HCT116 (cell line): Measurements from ENCODE around the gene LSM2. TPM values are rescaled to one million over a fixed set of nuclear protein-coding genes. Genes with fewer than 3 reads are reported as not detected.

Experiments used
- ATAC-seq: fragments of 200-7000 bp; cut with Tn5 transposase; 2 replicates; pipeline ENCODE4 v1.9.1; 2020; ENCODE audit warnings: mild to moderate bottlenecking, moderate library complexity
- BruUV-seq: library from RNA; stranded (reverse); fragments of 400-500 nt; replicated peaks from 2 replicates; lab custom pipeline; 2021; lab: Mats Ljungman, UMichigan
- CTCF ChIA-PET: fragments of 300-600 bp; sonication (Branson Sonifier 250); formaldehyde crosslinking; loops from one replicate; lab custom pipeline; 2021; ENCODE audit warnings: antibody characterized with exemption; lab: Charles Lee
- POLR2A ChIA-PET: fragments of 300-600, 350-600 bp; sonication (Branson Sonifier 250); formaldehyde crosslinking; loops from one replicate; lab custom pipeline; 2021; ENCODE audit warnings: antibody characterized with exemption; lab: Charles Lee
- RAD21 ChIA-PET, 2 experiments: fragments of 300-600 bp; sonication (Branson Sonifier 250); formaldehyde crosslinking; loops; one replicate each; lab custom pipeline; 2023; ENCODE audit warnings: low total read pairs in 2 of 2; ENCODE audit not compliant: uncharacterized antibody in 2 of 2, unreplicated experiment in 2 of 2, low non-redundant PET in 1 of 2; lab: Charles Lee
- DNase-seq: peaks from one replicate; pipeline ENCODE4 v3.0.0-alpha.2; 2010; ENCODE audit warnings: low read depth, low spot score
- H2AFZ ChIP-seq: fragments of 200-600 bp; shearing (Covaris generic), sonication (generic); 2 replicates; pipeline ENCODE4 v1.6.1; 2017; ENCODE audit warnings: low read depth, mixed run types, mixed read lengths, antibody characterized with exemption, low read length; ENCODE audit not compliant: poor library complexity, severe bottlenecking
- H3K27ac ChIP-seq: 2 replicates; pipeline ENCODE4 v1.5.1; 2012; ENCODE audit warnings: low read depth, low read length
- H3K27me3 ChIP-seq: fragments of 200-600 bp; sonication (generic); 2 replicates; pipeline ENCODE4 v1.6.1; 2016; ENCODE audit warnings: mixed run types, low read length, mixed read lengths; ENCODE audit not compliant: insufficient read depth
- H3K36me3 ChIP-seq, 2 experiments: fragments of 200-500 bp in 1 of 2; fragments of 200-600 bp in 1 of 2; sonication (Bioruptor generic) in 1 of 2; sonication (generic) in 1 of 2; 2 replicates each; pipeline versions ENCODE4 v1.5.1 to v1.6.1; 2014 to 2016; ENCODE audit warnings: low read length in 2 of 2, inconsistent platforms in 1 of 2, mixed read lengths in 1 of 2, mixed run types in 1 of 2; ENCODE audit not compliant: insufficient read depth in 2 of 2, control insufficient read depth in 1 of 2
- H3K4me1 ChIP-seq, 2 experiments: fragments of 200-600 bp in 1 of 2; sonication (generic) in 1 of 2; 2 replicates each; pipeline versions ENCODE4 v1.5.1 to v1.6.1; 2012 to 2017; ENCODE audit warnings: low read length in 2 of 2, inconsistent platforms in 1 of 2, mild to moderate bottlenecking in 1 of 2, mixed read lengths in 1 of 2, mixed run types in 1 of 2, moderate library complexity in 1 of 2; ENCODE audit not compliant: insufficient read depth in 2 of 2, control insufficient read depth in 1 of 2
- H3K4me2 ChIP-seq: fragments of 200-600 bp; sonication (generic); 2 replicates; pipeline ENCODE4 v1.6.1; 2017; ENCODE audit warnings: mixed run types, low read length, mixed read lengths
- H3K4me3 ChIP-seq, 2 experiments: fragments of 200-600 bp in 1 of 2; sonication (generic) in 1 of 2; replicated peaks in 1 of 2; 2 replicates each; pipeline ENCODE4 v1.5.1; 2011 to 2016; ENCODE audit warnings: low read length in 2 of 2, control low read depth in 1 of 2, low read depth in 1 of 2, mild to moderate bottlenecking in 1 of 2, mixed read lengths in 1 of 2, mixed run types in 1 of 2
- H3K79me2 ChIP-seq: fragments of 200-600 bp; sonication (generic); 2 replicates; pipeline ENCODE4 v1.6.1; 2017; ENCODE audit warnings: mild to moderate bottlenecking, mixed run types, low read length, moderate library complexity, mixed read lengths; ENCODE audit not compliant: insufficient read depth
- H3K9ac ChIP-seq: fragments of 200-600 bp; sonication (generic); 2 replicates; pipeline ENCODE4 v1.6.1; 2016; ENCODE audit warnings: low read length, mixed read lengths
- H3K9me2 ChIP-seq: fragments of 200-600 bp; sonication (generic), shearing (Covaris generic); 2 replicates; pipeline ENCODE4 v1.6.1; 2017; ENCODE audit warnings: mixed run types, mild to moderate bottlenecking, moderate library complexity; ENCODE audit not compliant: insufficient read depth
- H3K9me3 ChIP-seq, 2 experiments: fragments of 200-500 bp in 1 of 2; fragments of 200-600 bp in 1 of 2; sonication (Bioruptor generic) in 1 of 2; sonication (generic) in 1 of 2; 2 replicates each; pipeline ENCODE4 v1.6.1; 2014 to 2017; ENCODE audit warnings: low read length in 2 of 2, mixed read lengths in 2 of 2, inconsistent platforms in 1 of 2, low read depth in 1 of 2, mild to moderate bottlenecking in 1 of 2, mixed run types in 1 of 2, moderate library complexity in 1 of 2; ENCODE audit not compliant: control insufficient read depth in 1 of 2, insufficient read depth in 1 of 2
- H4K20me1 ChIP-seq: fragments of 200-600 bp; sonication (generic), shearing (Covaris generic); 2 replicates; pipeline ENCODE4 v1.6.1; 2017; ENCODE audit warnings: mixed run types, mild to moderate bottlenecking, moderate library complexity; ENCODE audit not compliant: insufficient read depth
- CBX3 ChIP-seq: IDR thresholded peaks from 2 replicates; pipeline ENCODE4 v1.6.1; 2012; ENCODE audit warnings: low read depth
- EGR1 ChIP-seq: IDR thresholded peaks from 2 replicates; pipeline ENCODE4 v1.6.1; 2012; ENCODE audit warnings: low read depth
- ELF1 ChIP-seq: IDR thresholded peaks from 2 replicates; pipeline ENCODE4 v1.6.1; 2012; ENCODE audit warnings: low read depth, borderline replicate concordance
- JUND ChIP-seq: IDR thresholded peaks from 2 replicates; pipeline ENCODE4 v1.6.1; 2012
- POLR2AphosphoS5 ChIP-seq: IDR thresholded peaks from 2 replicates; pipeline ENCODE4 v1.6.1; 2011; ENCODE audit warnings: mild to moderate bottlenecking, low read depth, low read length, moderate library complexity
- RAD21 ChIP-seq: IDR thresholded peaks from 2 replicates; pipeline ENCODE4 v1.6.1; 2012; ENCODE audit warnings: low read depth, mild to moderate bottlenecking
- SIN3A ChIP-seq: IDR thresholded peaks from 2 replicates; pipeline ENCODE4 v1.6.1; 2012; ENCODE audit warnings: low read depth
- SP1 ChIP-seq: IDR thresholded peaks from 2 replicates; pipeline ENCODE4 v1.6.1; 2012; ENCODE audit warnings: low read depth
- YY1 ChIP-seq: IDR thresholded peaks from 2 replicates; pipeline ENCODE4 v1.6.1; 2011; ENCODE audit warnings: low read length, low read depth, moderate library complexity, mild to moderate bottlenecking; ENCODE audit not compliant: insufficient replicate concordance; ENCODE audit errors: extremely low read depth
- ZFX ChIP-seq: fragments of 450-650 bp; IDR thresholded peaks from 2 replicates; pipeline ENCODE4 v1.6.1; 2017
- ZNF274 ChIP-seq: fragments of 200-500 bp; sonication (Bioruptor generic); IDR thresholded peaks from 2 replicates; pipeline ENCODE4 v1.6.1; 2014; ENCODE audit warnings: mild to moderate bottlenecking, low read depth, low read length, inconsistent platforms
- intact Hi-C: fragments of 100-400 bp; cut with micrococcal nuclease; formaldehyde crosslinking; loops from 2 replicates; pipeline ENCODE4 v1.10.0; 2022
- total RNA-seq: library from RNA; stranded (reverse); gene quantifications from one replicate; pipeline ENCODE4 v1.2.1, GENCODE V29; 2021; ENCODE audit not compliant: unreplicated experiment
- TF ChIP-seq, protein P1 (sequence below): IDR thresholded peaks from 2 replicates; pipeline ENCODE4 v1.6.1; 2012
- TF ChIP-seq, protein P2 (sequence below): IDR thresholded peaks from 2 replicates; pipeline ENCODE4 v1.6.1; 2012
- TF ChIP-seq, protein P3 (sequence below), 3 experiments: fragments of 200-600 bp in 1 of 3; sonication (generic) in 1 of 3; IDR thresholded peaks in 2 of 3; conservative IDR thresholded peaks in 1 of 3; 2 replicates each; pipeline ENCODE4 v1.5.1; 2012 to 2017; ENCODE audit warnings: low read depth in 2 of 3, low read length in 2 of 3, antibody characterized with exemption in 1 of 3, borderline replicate concordance in 1 of 3, control low read depth in 1 of 3, mild to moderate bottlenecking in 1 of 3, mixed read lengths in 1 of 3, mixed run types in 1 of 3, moderate library complexity in 1 of 3; ENCODE audit not compliant: insufficient read depth in 1 of 3

The LSM2 gene
- total RNA-seq, 1 experiment from 2014 or later: 89.7 TPM

DNA sequence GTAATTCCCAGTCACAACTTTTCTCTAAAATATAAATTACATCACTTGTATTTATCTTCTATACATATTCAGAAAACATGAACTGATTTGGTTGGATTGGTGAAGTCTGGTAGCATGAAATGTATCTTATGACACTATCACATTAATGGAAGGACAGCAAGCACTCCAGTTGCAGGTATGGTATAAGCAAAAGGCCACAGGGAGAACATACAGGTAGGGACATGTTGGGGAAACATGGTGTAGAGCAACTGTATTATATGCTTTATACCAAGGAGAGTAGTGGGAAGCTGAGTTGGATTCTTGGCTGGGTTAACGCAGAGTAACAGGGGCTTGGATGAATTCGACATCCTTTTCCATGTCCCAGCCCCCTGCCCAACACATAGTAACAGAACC, 9.8 kb downstream of the LSM2 start:
- POLR2A ChIA-PET: interaction anchor here (1.7 to 1.9 kb wide), 2 partner anchors 34 to 94 kb away, joined by 4 to 9 read pairs; partner anchors contain the start of gene ABHD16A
- no peak for ATAC-seq
- RAD21 ChIA-PET: no interaction called here
- intact Hi-C loops: loop anchor here (1.0 kb wide), 1 partner anchor 30 kb away; the partner anchor contains the start of gene HSPA1B
- Histone ChIP-seq H3K4me3 (no peak overlapping the region), H3K27me3 (no peaks in the 10 kb centered on the region), H3K27ac (peak overlapping the region; percentile 98; the same call in 1 of the 2 replicates), H3K79me2 (peaks cover 37% of the 10 kb centered on the region), H3K4me2 (no peak overlapping the region), H3K4me1 (peaks cover 22 to 38% of the 10 kb centered on the region in 2 experiments), H3K9ac (no peak overlapping the region), H3K36me3 (peaks cover 7 to 11% of the 10 kb centered on the region in 2 experiments; a peak in 3 of 4 replicates), H2AFZ (no peak overlapping the region), H3K9me2 (no peaks in the 10 kb centered on the region), H3K9me3 (no peaks in the 10 kb centered on the region), H4K20me1 (no peaks in the 10 kb centered on the region)
- no peak for DNase-seq
- no TSS peak for BruUV-seq
- CTCF ChIA-PET: no interaction called here
- TF ChIP-seq ELF1 (no peak), SIN3A (no peak)

DNA sequence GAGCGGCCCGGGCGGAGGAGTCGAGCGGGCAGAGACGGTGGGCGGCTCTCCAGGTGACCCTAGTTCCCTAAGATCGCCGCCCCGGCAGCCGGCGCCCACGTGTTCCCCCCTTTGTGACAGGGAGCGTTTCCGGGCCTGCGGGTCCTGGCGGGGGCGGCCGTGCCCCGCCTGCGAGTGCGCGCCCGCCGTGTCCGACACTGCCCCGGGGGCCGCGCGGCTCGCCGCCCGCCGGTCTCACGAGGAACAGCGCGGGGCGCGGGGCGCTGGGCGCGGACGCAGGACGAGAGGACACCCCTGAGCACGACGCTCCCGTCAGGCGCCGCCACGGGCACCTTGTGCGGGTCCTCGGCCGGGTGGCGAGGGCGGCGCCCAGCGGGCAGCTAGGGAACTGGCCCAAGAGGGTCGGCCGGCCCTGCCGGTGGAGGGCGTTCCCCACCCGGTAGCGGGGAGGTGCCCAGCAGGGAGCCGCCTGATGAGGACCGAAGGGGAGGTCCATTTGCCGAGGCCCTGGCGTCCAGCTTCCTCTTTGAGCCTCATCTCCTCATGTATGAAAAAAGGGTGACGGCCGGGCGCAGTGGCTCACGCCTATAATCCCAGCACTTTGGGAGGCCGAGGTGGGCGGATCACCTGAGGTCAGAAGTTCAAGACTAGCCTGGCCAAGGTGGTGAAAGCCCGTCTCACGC, 11.0 kb downstream of the LSM2 start, which contains the start of gene VARS1:
Gene VARS1 (minus strand): TSS at position 137 of the 683 bp plus-strand sequence. CDS start 535 bp downstream, outside the sequence.
- Histone ChIP-seq H4K20me1 (no peaks in the 10 kb centered on the region), H3K4me3 (peak within 1 kb of the TSS; percentile 70 to 93), H3K4me2 (peak within 1 kb of the TSS; percentile 99), H3K9me3 (no peaks in the 10 kb centered on the region), H3K79me2 (peaks cover 46% of the 10 kb centered on the region), H3K27me3 (no peaks in the 10 kb centered on the region), H3K4me1 (peaks cover 24 to 45% of the 10 kb centered on the region in 2 experiments), H2AFZ (no peak within 1 kb of the TSS), H3K9me2 (no peaks in the 10 kb centered on the region), H3K27ac (peak within 1 kb of the TSS; percentile 98), H3K36me3 (peaks cover 5 to 15% of the 10 kb centered on the region in 2 experiments; a peak in 3 of 4 replicates), H3K9ac (peak within 1 kb of the TSS; percentile 97)
- DNase-seq: peak; percentile 82
- ChIA-PET POLR2A (interaction anchor here (0.6 to 2.4 kb wide), 8 partner anchors 10 to 93 kb away, joined by 4 to 19 read pairs (median 5); partner anchors contain the start of genes ABHD16A, HSPA1B, LSM2 and NEU1), CTCF (interaction anchor here (0.7 to 1.8 kb wide), 7 partner anchors 11 to 127 kb away, joined by 3 to 16 read pairs (median 3); partner anchors contain the start of genes HSPA1B, LSM2 and VWA7), RAD21 (interaction anchor here in 1 of 2 experiments (1.6 kb wide), 1 partner anchor 31 kb away, joined by 5 read pairs; the partner anchor contains the start of gene HSPA1B)
- TF ChIP-seq ZNF274 (no peak), JUND (no peak), EGR1 (peak; percentile 59), RAD21 (peak; percentile 92), SP1 (peak; percentile 47; the same call in 1 of the 2 replicates), CBX3 (0 out of 2 replicates have a peak, but pooled peaks have one; percentile 29), POLR2AphosphoS5 (peak; percentile 63), ZFX (peak; percentile 23; the same call in 1 of the 2 replicates), YY1 (peak; percentile 49), SIN3A (peak; percentile 84)
- TF ChIP-seq, protein P1, sequence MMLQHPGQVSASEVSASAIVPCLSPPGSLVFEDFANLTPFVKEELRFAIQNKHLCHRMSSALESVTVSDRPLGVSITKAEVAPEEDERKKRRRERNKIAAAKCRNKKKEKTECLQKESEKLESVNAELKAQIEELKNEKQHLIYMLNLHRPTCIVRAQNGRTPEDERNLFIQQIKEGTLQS: no peak
- TF ChIP-seq, protein P2, sequence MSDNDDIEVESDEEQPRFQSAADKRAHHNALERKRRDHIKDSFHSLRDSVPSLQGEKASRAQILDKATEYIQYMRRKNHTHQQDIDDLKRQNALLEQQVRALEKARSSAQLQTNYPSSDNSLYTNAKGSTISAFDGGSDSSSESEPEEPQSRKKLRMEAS: peak; percentile 96
- TF ChIP-seq, protein P3, sequence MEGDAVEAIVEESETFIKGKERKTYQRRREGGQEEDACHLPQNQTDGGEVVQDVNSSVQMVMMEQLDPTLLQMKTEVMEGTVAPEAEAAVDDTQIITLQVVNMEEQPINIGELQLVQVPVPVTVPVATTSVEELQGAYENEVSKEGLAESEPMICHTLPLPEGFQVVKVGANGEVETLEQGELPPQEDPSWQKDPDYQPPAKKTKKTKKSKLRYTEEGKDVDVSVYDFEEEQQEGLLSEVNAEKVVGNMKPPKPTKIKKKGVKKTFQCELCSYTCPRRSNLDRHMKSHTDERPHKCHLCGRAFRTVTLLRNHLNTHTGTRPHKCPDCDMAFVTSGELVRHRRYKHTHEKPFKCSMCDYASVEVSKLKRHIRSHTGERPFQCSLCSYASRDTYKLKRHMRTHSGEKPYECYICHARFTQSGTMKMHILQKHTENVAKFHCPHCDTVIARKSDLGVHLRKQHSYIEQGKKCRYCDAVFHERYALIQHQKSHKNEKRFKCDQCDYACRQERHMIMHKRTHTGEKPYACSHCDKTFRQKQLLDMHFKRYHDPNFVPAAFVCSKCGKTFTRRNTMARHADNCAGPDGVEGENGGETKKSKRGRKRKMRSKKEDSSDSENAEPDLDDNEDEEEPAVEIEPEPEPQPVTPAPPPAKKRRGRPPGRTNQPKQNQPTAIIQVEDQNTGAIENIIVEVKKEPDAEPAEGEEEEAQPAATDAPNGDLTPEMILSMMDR (IDR thresholded peaks at IDR 0.05 in 2 of 3, conservative IDR thresholded peaks at IDR 0.05 in 1 of 3; ENCODE audit: borderline replicate concordance in 1 of 3, insufficient read depth in 1 of 3, low read depth in 2 of 3, low read length in 2 of 3): peak; percentile 56 to 98 (median 82)
- peak; percentile 80 for ATAC-seq
- intact Hi-C loops: loop anchor here (1.0 kb wide), 1 partner anchor 32 kb away; the partner anchor contains the start of gene HSPA1B
- no TSS peak for BruUV-seq
